ENCODE data around the gene B3GALT5.

GRCh38 chr21:39568361-39568760 lies 44.4 kb upstream of the B3GALT5 start:
- no peak for TF ChIP-seq EP300 (IDR thresholded peaks at IDR 0.05)
- no peak for TF ChIP-seq CTCF (IDR thresholded peaks at IDR 0.05)
